Transverse colon (tissue), 4 donors: ENCODE data around the gene POLR3K. TPM values are rescaled to one million over a fixed set of nuclear protein-coding genes. Genes with fewer than 3 reads are reported as not detected.
"Not testable (repeated sequence)": the region's sequence is repeated elsewhere in the genome, so short reads cannot be mapped to it uniquely, and the experiment has no call there.

ENCODE experiments used
- DNase-seq: peaks from one replicate; pipeline ENCODE4 v3.0.0-alpha.2; 2019
- H3K27ac ChIP-seq, 4 donors: fragments of 200-600 bp; sonication (generic); 2 replicates each; pipeline ENCODE4 v1.5.1; 2016 to 2018; ENCODE audit warnings: inconsistent platforms in 4 of 4
- H3K27me3 ChIP-seq: fragments of 200-600 bp; sonication (generic); 2 replicates; pipeline ENCODE4 v1.5.1; 2017; ENCODE audit warnings: inconsistent platforms
- H3K36me3 ChIP-seq, 4 donors: fragments of 200-600 bp; sonication (generic); 2 replicates each; pipeline ENCODE4 v1.5.1; 2017 to 2019; ENCODE audit warnings: inconsistent platforms in 4 of 4
- H3K4me1 ChIP-seq, 4 donors: fragments of 200-600 bp; sonication (generic); 2 replicates each; pipeline ENCODE4 v1.5.1; 2017 to 2020; ENCODE audit warnings: inconsistent platforms in 4 of 4
- H3K4me3 ChIP-seq, 4 donors: fragments of 200-600 bp; sonication (generic); 1 replicate in 1 of 4; 2 replicates in 3 of 4; pipeline versions ENCODE4 v1.5.1 to v1.6.1; 2017 to 2019; ENCODE audit warnings: inconsistent platforms in 4 of 4
- H3K9me3 ChIP-seq, 2 donors: fragments of 200-600 bp; sonication (generic); 2 replicates each; pipeline ENCODE4 v1.5.1; 2017 to 2019; ENCODE audit warnings: inconsistent platforms in 2 of 2
- CTCF ChIP-seq, 5 experiments: fragments of 200-600 bp in 3 of 5; fragments of 450-650 bp in 2 of 5; sonication (generic) in 3 of 5; IDR thresholded peaks; 1 replicate in 2 of 5; 2 replicates in 3 of 5; pipeline ENCODE4 v1.5.1; 2016 to 2017; ENCODE audit warnings: antibody characterized with exemption in 5 of 5, inconsistent platforms in 3 of 5, mild to moderate bottlenecking in 2 of 5, moderate library complexity in 1 of 5
- EP300 ChIP-seq: sonication (generic); formaldehyde crosslinking; IDR thresholded peaks from one replicate; pipeline ENCODE4 v1.6.1; 2017; ENCODE audit warnings: antibody characterized with exemption, low read depth
- POLR2A ChIP-seq: fragments of 450-650 bp; IDR thresholded peaks from one replicate; pipeline ENCODE4 v1.6.1; 2016; ENCODE audit warnings: antibody characterized with exemption, mild to moderate bottlenecking, moderate library complexity
- POLR2AphosphoS5 ChIP-seq, 3 donors: sonication (generic); formaldehyde crosslinking; IDR thresholded peaks; one replicate each; pipeline ENCODE4 v1.6.1; 2016; ENCODE audit warnings: antibody characterized with exemption in 3 of 3
- WGBS, 2 donors: methylation state at CpG; one replicate each; pipeline ENCODE4 v1.1.5; 2018; ENCODE audit warnings: low coverage in 1 of 2; 5-methylcytosine and 5-hydroxymethylcytosine counted together
- in situ Hi-C, 4 donors: fragments of 200-750 bp; cut with MboI; loops; one replicate each; pipeline versions ENCODE4 v1.15.0 to v1.15.1; 2017; ENCODE audit warnings: low sequenced_read_pairs in 3 of 4, low pct_ligation_motif_present in 1 of 4, low pct_unique_long_range_greater_than_20kb in 1 of 4
- intact Hi-C: fragments of 100-400 bp; cut with DNase I; formaldehyde crosslinking; loops from one replicate; pipeline ENCODE4 v1.15.1; 2023; ENCODE audit warnings: low total_unique reads
- total RNA-seq, 4 donors: library from RNA; depleted of rRNA; stranded (reverse); fragments of >200 nt; gene quantifications; one replicate each; pipeline ENCODE4 v1.1.0, GENCODE V29; 2016

The POLR3K gene
- total RNA-seq, 4 donors from 2014 or later, result 4.6 to 12.7 (median 5.2) TPM; not detected in 1

DNA sequence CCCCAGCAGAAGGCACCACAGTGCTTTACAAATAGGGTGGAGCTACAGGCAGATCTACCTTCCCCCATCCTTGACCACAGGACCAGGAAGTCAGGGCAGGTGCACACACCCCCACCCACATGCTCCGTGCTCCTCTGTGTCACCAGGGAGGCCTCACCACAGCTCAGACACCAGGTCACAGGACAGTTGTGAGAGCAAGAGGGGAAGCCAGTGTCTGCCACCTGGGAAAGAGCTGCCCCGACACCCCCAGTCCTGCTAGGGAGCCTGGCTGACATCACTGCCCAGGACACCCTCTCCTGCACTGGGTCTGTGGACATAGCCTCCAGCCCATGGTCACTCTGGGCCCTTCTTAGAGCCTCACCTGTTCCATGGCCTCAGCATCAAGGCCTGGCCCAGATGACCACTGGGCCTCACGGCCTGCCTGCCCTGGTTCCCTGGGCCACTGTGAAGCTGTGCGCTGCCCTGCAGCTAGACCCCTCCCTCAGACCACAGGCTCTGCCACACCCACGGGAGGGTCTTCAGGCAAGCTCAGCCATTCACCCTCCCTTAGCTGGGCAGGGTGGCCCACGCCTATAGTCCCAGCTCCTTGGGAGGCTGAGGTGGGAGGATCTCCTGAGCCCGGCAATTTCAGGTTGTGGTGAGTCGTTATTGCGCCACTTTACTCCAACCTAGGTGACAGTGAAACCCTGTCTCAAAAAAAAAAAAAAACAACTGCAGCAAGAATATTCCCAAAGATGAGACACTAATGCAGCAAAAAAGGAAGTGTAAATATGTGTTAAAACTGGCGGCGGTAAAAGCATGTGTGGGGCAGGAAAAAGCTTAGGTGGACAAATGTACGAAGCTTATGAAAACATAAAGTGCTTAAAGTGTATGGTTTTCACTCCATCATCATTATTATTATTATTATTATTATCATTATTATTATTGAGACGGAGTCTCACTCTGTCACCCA lies 14.2 kb downstream of the POLR3K start:
- no peak for TF ChIP-seq EP300
- TF ChIP-seq POLR2A, result peak; percentile 8
- TF ChIP-seq POLR2AphosphoS5 (IDR thresholded peaks at IDR 0.05), result peak in 1 of 3 donors; percentile 14
- no peak for TF ChIP-seq CTCF (IDR thresholded peaks at IDR 0.05)
- intact Hi-C loops, result no loop called here
- in situ Hi-C loops, result no loop called here
- H3K4me3 ChIP-seq, result no peak overlapping the region
- H3K4me1 ChIP-seq, result peaks cover 0 to 13% (median 4%) of the 10 kb centered on the region in 4 donors
- H3K27me3 ChIP-seq, result no peaks in the 10 kb centered on the region
- H3K27ac ChIP-seq, result peak overlapping the region in 3 of 4 donors; percentile 46 to 67 (median 51)
- DNase-seq, result peak; percentile 77
- no peaks in the 10 kb centered on the region for H3K9me3 ChIP-seq
- no peaks in the 10 kb centered on the region for H3K36me3 ChIP-seq
- WGBS, 2 donors, result 58 to 75% methylated on average over 3 to 12 of the region's 13 CpGs

GRCh38 chr16:38206-38605 lies 15.2 kb downstream of the POLR3K start:
- DNase-seq, intact Hi-C loops, H3K27ac ChIP-seq, H3K9me3 ChIP-seq, in situ Hi-C loops, H3K4me3 ChIP-seq, H3K27me3 ChIP-seq, H3K36me3 ChIP-seq: not testable (repeated sequence)
- peaks cover 0 to 13% (median 4%) of the 10 kb centered on the region in 4 donors for H3K4me1 ChIP-seq
- 92% methylated on average over 11 of the region's 11 CpGs; no CpG with 5 or more reads in 1 of the 2 donors for WGBS, 2 donors

DNA sequence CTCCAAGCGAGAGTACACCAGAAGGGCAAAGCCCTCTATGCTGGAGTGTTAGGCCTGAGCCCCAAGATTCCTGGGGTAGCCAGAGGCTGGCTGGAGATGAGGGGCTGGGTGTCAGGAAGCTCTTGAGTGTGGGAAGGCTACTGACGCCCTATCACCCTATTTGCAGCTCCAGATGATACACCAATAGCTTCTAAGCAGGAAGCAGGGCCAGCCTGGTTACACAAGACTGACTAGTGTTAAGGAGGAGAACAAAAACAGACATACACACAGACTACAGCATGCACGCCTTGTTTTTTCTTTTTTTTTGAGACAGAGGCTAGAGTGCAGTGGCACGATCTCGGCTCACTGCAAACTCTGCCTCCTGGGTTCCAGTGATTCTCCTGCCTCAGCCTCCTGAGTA lies 15.9 kb downstream of the POLR3K start:
- 80 to 91% methylated on average over 2 to 5 of the region's 5 CpGs for WGBS, 2 donors
- no peak for DNase-seq
- Histone ChIP-seq H3K27ac (no peak overlapping the region), H3K27me3 (no peaks in the 10 kb centered on the region), H3K4me3 (no peak overlapping the region), H3K36me3 (no peaks in the 10 kb centered on the region), H3K9me3 (no peaks in the 10 kb centered on the region), H3K4me1 (peaks cover 0 to 13% (median 4%) of the 10 kb centered on the region in 4 donors)
- TF ChIP-seq POLR2A (no peak), POLR2AphosphoS5 (IDR thresholded peaks at IDR 0.05) (no peak), CTCF (IDR thresholded peaks at IDR 0.05) (no peak), EP300 (no peak)
- intact Hi-C loops, result no loop called here
- in situ Hi-C loops, result no loop called here

GRCh38 chr16:36336-36984 lies 16.9 kb downstream of the POLR3K start:
- Histone ChIP-seq H3K4me1 (peaks cover 0 to 13% (median 4%) of the 10 kb centered on the region in 4 donors), H3K4me3 (no peak overlapping the region), H3K36me3 (no peaks in the 10 kb centered on the region), H3K9me3 (no peaks in the 10 kb centered on the region), H3K27ac (no peak overlapping the region), H3K27me3 (no peaks in the 10 kb centered on the region)
- DNase-seq, result no peak
- in situ Hi-C loops, result no loop called here
- no peak for TF ChIP-seq POLR2AphosphoS5 (IDR thresholded peaks at IDR 0.05)
- no peak for TF ChIP-seq CTCF (IDR thresholded peaks at IDR 0.05)
- TF ChIP-seq EP300, result no peak
- TF ChIP-seq POLR2A, result no peak
- 90 to 92% methylated on average over 5 to 13 of the region's 15 CpGs for WGBS, 2 donors
- intact Hi-C loops, result no loop called here
